SK-N-SH (cell line): ENCODE data around the gene GDPD4. TPM values are rescaled to one million over a fixed set of nuclear protein-coding genes. Genes with fewer than 3 reads are reported as not detected.

Source experiments
- CTCF ChIA-PET: fragments of 300-600, 350-600 bp; formaldehyde crosslinking; extraction: SDS; loops from one replicate; lab custom pipeline; 2021; lab: Yijun Ruan, JAX
- POLR2A ChIA-PET: fragments of 350-600 bp; sonication (Branson Sonifier 250); formaldehyde crosslinking; extraction: SDS; loops from one replicate; lab custom pipeline; 2020; ENCODE audit warnings: antibody characterized with exemption, inconsistent platforms; lab: Yijun Ruan, JAX
- DNase-seq: peaks from one replicate; pipeline ENCODE4 v3.0.0; 2012
- H2AFZ ChIP-seq: fragments of 200-600 bp; sonication (generic); 2 replicates; pipeline ENCODE4 v1.8.1; 2016; ENCODE audit warnings: antibody characterized with exemption, mild to moderate bottlenecking, low read depth
- H3F3A ChIP-seq: fragments of 200-600 bp; sonication (generic); replicated peaks from 2 replicates; pipeline ENCODE3; 2016; ENCODE audit warnings: antibody characterized with exemption, mild to moderate bottlenecking; ENCODE audit not compliant: insufficient read depth
- H3K27ac ChIP-seq, 2 experiments: fragments of 200-500 bp in 1 of 2; fragments of 200-600 bp in 1 of 2; sonication (Bioruptor generic) in 1 of 2; sonication (generic), shearing (Covaris generic) in 1 of 2; 2 replicates each; pipeline versions ENCODE4 v1.5.1 to v1.6.1; 2014 to 2016; ENCODE audit warnings: low read depth in 2 of 2, inconsistent platforms in 1 of 2, low read length in 1 of 2, mild to moderate bottlenecking in 1 of 2, mixed read lengths in 1 of 2
- H3K27me3 ChIP-seq: fragments of 200-600 bp; sonication (generic), shearing (Covaris generic); 2 replicates; pipeline ENCODE4 v1.6.1; 2016; ENCODE audit warnings: mixed run types; ENCODE audit not compliant: insufficient read depth
- H3K36me3 ChIP-seq, 2 experiments: fragments of 200-500 bp in 1 of 2; fragments of 200-600 bp in 1 of 2; sonication (Bioruptor generic) in 1 of 2; sonication (generic) in 1 of 2; replicated peaks in 1 of 2; 2 replicates each; pipeline versions ENCODE3 to v1.5.1; 2014 to 2016; ENCODE audit warnings: low read length in 1 of 2, mild to moderate bottlenecking in 1 of 2; ENCODE audit not compliant: insufficient read depth in 2 of 2, control insufficient read depth in 1 of 2
- H3K4me1 ChIP-seq, 2 experiments: fragments of 200-500 bp in 1 of 2; fragments of 200-600 bp in 1 of 2; sonication (Bioruptor generic) in 1 of 2; sonication (generic), shearing (Covaris generic) in 1 of 2; 2 replicates each; pipeline versions ENCODE4 v1.5.1 to v1.6.1; 2014 to 2016; ENCODE audit warnings: low read depth in 1 of 2, low read length in 1 of 2, mixed run types in 1 of 2; ENCODE audit not compliant: insufficient read depth in 2 of 2, control insufficient read depth in 1 of 2
- H3K4me2 ChIP-seq: fragments of 200-600 bp; sonication (generic), shearing (Covaris generic); 2 replicates; pipeline ENCODE4 v1.6.1; 2017; ENCODE audit warnings: mixed run types
- H3K4me3 ChIP-seq, 2 experiments: fragments of 200-500 bp in 1 of 2; fragments of 200-600 bp in 1 of 2; sonication (Bioruptor generic) in 1 of 2; sonication (generic), shearing (Covaris generic) in 1 of 2; 2 replicates each; pipeline versions ENCODE4 v1.5.1 to v1.8.1; 2014 to 2016; ENCODE audit warnings: low read depth in 2 of 2, inconsistent platforms in 1 of 2, low read length in 1 of 2, mild to moderate bottlenecking in 1 of 2, mixed read lengths in 1 of 2, moderate library complexity in 1 of 2
- H3K79me2 ChIP-seq: fragments of 200-600 bp; sonication (generic); 2 replicates; pipeline ENCODE4 v1.8.1; 2017; ENCODE audit warnings: mild to moderate bottlenecking; ENCODE audit not compliant: insufficient read depth
- H3K9ac ChIP-seq: fragments of 200-600 bp; sonication (generic); 2 replicates; pipeline ENCODE4 v1.6.1; 2017; ENCODE audit warnings: mixed run types
- H3K9me2 ChIP-seq: fragments of 200-600 bp; sonication (generic); 2 replicates; pipeline ENCODE4 v1.6.1; 2017; ENCODE audit warnings: mixed run types
- H3K9me3 ChIP-seq: fragments of 200-600 bp; sonication (generic); 2 replicates; pipeline ENCODE4 v1.6.1; 2017; ENCODE audit warnings: mixed run types, mild to moderate bottlenecking, moderate library complexity
- H4K20me1 ChIP-seq: fragments of 200-600 bp; sonication (generic); 2 replicates; pipeline ENCODE4 v1.6.1; 2017; ENCODE audit warnings: mild to moderate bottlenecking, mixed run types; ENCODE audit not compliant: insufficient read depth
- CHD2 ChIP-seq: fragments of 150-350 bp; IDR thresholded peaks from 2 replicates; pipeline ENCODE4 v1.6.1; 2018; ENCODE audit warnings: low read length; ENCODE audit not compliant: partially characterized antibody
- ELF1 ChIP-seq: IDR thresholded peaks from 2 replicates; pipeline ENCODE4 v1.4.0; 2012
- EZH2phosphoT487 ChIP-seq: fragments of 200-600 bp; sonication (generic); IDR thresholded peaks from 2 replicates; pipeline ENCODE4 v1.6.1; 2017; ENCODE audit warnings: low read depth, mixed run types, mild to moderate bottlenecking, antibody characterized with exemption, moderate library complexity, borderline replicate concordance
- FOSL2 ChIP-seq: IDR thresholded peaks from 2 replicates; pipeline ENCODE4 v1.4.0; 2012; ENCODE audit warnings: low read depth, mild to moderate bottlenecking, moderate library complexity, borderline replicate concordance
- GABPA ChIP-seq: IDR thresholded peaks from 2 replicates; pipeline ENCODE4 v1.4.0; 2012; ENCODE audit warnings: low read depth, mild to moderate bottlenecking
- GATA2 ChIP-seq: sonication (generic); formaldehyde crosslinking; IDR thresholded peaks from 2 replicates; pipeline ENCODE4 v1.5.0; 2020; ENCODE audit warnings: mild to moderate bottlenecking, missing genetic modification reagents
- JUND ChIP-seq: IDR thresholded peaks from 2 replicates; pipeline ENCODE4 v1.4.0; 2012
- MEF2A ChIP-seq: IDR thresholded peaks from 2 replicates; pipeline ENCODE4 v1.4.0; 2012; ENCODE audit warnings: low read depth, borderline replicate concordance
- MXI1 ChIP-seq: IDR thresholded peaks from 2 replicates; pipeline ENCODE4 v1.6.1; 2012; ENCODE audit warnings: mild to moderate bottlenecking, low read depth, low read length, improper control_type of control experiment
- NRF1 ChIP-seq: IDR thresholded peaks from 2 replicates; pipeline ENCODE4 v1.6.1; 2012; ENCODE audit warnings: low read depth, mild to moderate bottlenecking, low read length
- POLR2AphosphoS5 ChIP-seq: IDR thresholded peaks from 2 replicates; pipeline ENCODE4 v1.6.1; 2012; ENCODE audit warnings: low read depth, low read length
- RFX5 ChIP-seq: IDR thresholded peaks from 2 replicates; pipeline ENCODE4 v1.6.1; 2012; ENCODE audit warnings: mild to moderate bottlenecking, improper control_type of control experiment, low read length
- SIN3A ChIP-seq: IDR thresholded peaks from 2 replicates; pipeline ENCODE4 v1.6.1; 2012; ENCODE audit warnings: low read depth, mild to moderate bottlenecking, low read length, moderate library complexity, borderline replicate concordance
- TAF1 ChIP-seq: IDR thresholded peaks from 2 replicates; pipeline ENCODE4 v1.6.1; 2012; ENCODE audit warnings: low read depth, mild to moderate bottlenecking, low read length, moderate library complexity, borderline replicate concordance
- TCF12 ChIP-seq: IDR thresholded peaks from 2 replicates; pipeline ENCODE4 v1.4.0; 2012
- TEAD4 ChIP-seq: IDR thresholded peaks from 2 replicates; pipeline ENCODE4 v1.4.0; 2012; ENCODE audit warnings: mild to moderate bottlenecking, borderline replicate concordance; ENCODE audit not compliant: insufficient read depth
- YY1 ChIP-seq: IDR thresholded peaks from 2 replicates; pipeline ENCODE4 v1.4.0; 2012; ENCODE audit warnings: low read depth, mild to moderate bottlenecking
- WGBS: methylation state at CpG from one replicate; pipeline ENCODE4 v1.1.6; 2017; ENCODE audit warnings: low lambda C conversion rate; 5-methylcytosine and 5-hydroxymethylcytosine counted together
- polyA plus RNA-seq, 3 experiments: library from polyadenylated mRNA; depleted of rRNA; stranded (reverse); fragments of >200 nt; gene quantifications; 2 replicates each; pipeline ENCODE4 v1.2.3, GENCODE V29; 2012
- TF ChIP-seq, protein P1 (sequence below): fragments of 150-350 bp; IDR thresholded peaks from 2 replicates; pipeline ENCODE4 v1.6.1; 2017; ENCODE audit warnings: antibody characterized with exemption, low read length, low read depth, borderline replicate concordance
- TF ChIP-seq, protein P2 (sequence below): fragments of 150-350 bp; IDR thresholded peaks from 2 replicates; pipeline ENCODE4 v1.6.1; 2016; ENCODE audit warnings: mild to moderate bottlenecking, low read depth, low read length
- TF ChIP-seq, protein P3 (sequence below): IDR thresholded peaks from 2 replicates; pipeline ENCODE4 v1.4.0; 2012; ENCODE audit warnings: low read depth
- TF ChIP-seq, protein P4 (sequence below): IDR thresholded peaks from 2 replicates; pipeline ENCODE4; 2012

GDPD4 gene
- polyA plus RNA-seq, 1 of the 3 experiments (the other 2 are of a cell fraction), result not detected

DNA sequence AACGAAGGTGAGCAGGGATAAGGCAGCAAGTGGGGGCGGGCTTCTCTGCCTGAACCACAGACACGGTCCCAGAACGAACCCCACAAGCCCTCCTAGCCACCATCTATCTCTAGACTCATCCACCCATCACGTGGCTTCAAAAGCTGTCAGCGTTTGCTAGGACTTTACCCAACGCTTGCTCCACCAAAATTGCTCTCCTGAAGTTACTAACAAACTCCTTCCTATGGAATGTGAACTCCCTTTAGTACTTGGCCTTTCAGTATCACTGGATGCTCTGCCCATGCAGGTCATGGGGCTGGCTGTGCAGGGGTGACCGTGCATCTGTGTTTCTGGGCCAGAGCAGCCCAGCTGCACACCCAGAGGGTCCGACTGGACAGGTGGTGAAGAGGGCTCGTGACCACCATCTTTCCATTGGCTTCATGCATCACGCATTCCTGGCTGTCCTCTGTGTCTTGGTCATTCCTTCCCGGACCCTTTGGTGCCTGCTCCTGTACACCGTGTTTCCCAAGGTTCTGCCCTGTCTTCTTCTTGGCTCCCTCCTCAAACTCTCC, 88.4 kb downstream of the GDPD4 start:
- Histone ChIP-seq H3K36me3 (no peaks in the 10 kb centered on the region), H3K9me3 (no peaks in the 10 kb centered on the region), H3K4me2 (no peak overlapping the region), H3K27me3 (no peaks in the 10 kb centered on the region), H3F3A (no peaks in the 10 kb centered on the region), H2AFZ (no peak overlapping the region), H3K79me2 (no peaks in the 10 kb centered on the region), H3K9ac (no peak overlapping the region), H3K4me1 (no peaks in the 10 kb centered on the region), H3K9me2 (no peaks in the 10 kb centered on the region), H4K20me1 (no peaks in the 10 kb centered on the region), H3K4me3 (no peak overlapping the region), H3K27ac (no peak overlapping the region)
- ChIA-PET CTCF (interaction anchor here (1.0 to 1.4 kb wide), 2 partner anchors 18 to 100 kb away, joined by 3 to 6 read pairs; no protein-coding TSS in a partner anchor), POLR2A (no interaction called here)
- no peak for DNase-seq
- no peak for TF ChIP-seq TCF12
- no peak for TF ChIP-seq GATA2 (CRISPR knock-in tag)
- no peak for TF ChIP-seq GABPA
- no peak for TF ChIP-seq SIN3A
- TF ChIP-seq, protein P1, sequence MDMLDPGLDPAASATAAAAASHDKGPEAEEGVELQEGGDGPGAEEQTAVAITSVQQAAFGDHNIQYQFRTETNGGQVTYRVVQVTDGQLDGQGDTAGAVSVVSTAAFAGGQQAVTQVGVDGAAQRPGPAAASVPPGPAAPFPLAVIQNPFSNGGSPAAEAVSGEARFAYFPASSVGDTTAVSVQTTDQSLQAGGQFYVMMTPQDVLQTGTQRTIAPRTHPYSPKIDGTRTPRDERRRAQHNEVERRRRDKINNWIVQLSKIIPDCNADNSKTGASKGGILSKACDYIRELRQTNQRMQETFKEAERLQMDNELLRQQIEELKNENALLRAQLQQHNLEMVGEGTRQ, result no peak
- TF ChIP-seq JUND, result no peak
- no peak for TF ChIP-seq TAF1
- no peak for TF ChIP-seq TEAD4
- TF ChIP-seq CHD2, result no peak
- no peak for TF ChIP-seq YY1
- no peak for TF ChIP-seq MXI1
- no peak for TF ChIP-seq MEF2A
- TF ChIP-seq, protein P2, sequence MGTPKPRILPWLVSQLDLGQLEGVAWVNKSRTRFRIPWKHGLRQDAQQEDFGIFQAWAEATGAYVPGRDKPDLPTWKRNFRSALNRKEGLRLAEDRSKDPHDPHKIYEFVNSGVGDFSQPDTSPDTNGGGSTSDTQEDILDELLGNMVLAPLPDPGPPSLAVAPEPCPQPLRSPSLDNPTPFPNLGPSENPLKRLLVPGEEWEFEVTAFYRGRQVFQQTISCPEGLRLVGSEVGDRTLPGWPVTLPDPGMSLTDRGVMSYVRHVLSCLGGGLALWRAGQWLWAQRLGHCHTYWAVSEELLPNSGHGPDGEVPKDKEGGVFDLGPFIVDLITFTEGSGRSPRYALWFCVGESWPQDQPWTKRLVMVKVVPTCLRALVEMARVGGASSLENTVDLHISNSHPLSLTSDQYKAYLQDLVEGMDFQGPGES, result no peak
- no peak for TF ChIP-seq EZH2phosphoT487
- TF ChIP-seq NRF1, result no peak
- no peak for TF ChIP-seq RFX5
- WGBS, result 57% methylated on average over 11 of the region's 13 CpGs

DNA sequence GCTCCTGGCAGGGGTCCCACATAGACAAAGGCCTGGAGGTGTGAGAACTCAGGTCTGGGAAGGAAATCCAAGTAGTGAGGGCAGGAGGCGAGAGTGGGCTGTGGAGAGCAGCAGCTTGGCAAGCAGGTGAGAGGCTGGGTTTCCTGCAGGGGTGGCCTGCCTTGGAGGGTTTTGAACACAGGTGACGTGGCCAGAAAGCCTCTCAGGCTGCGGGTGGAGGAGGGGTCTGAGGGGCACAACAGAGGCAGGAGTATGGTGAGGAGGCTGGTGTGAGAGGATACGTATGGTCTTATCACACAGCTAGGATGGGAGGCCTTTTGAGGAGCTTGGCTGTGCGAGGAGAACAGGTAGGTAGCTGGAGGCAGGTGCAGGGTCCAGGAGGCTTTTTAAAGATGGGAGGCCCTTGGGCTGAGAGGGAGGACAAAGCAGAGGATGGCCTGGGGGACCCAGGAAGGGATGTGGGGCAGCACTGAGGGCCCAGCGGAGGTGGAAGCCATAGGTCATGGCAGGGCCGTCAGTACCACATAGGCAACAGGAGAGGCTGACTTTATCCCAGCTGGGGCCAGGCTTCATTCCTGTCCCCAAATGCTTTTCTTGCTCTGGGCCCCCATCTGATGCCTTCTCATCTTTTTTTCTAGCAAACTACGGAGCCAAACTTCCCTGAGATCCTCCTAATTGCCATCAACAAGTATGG, 89.0 kb downstream of the GDPD4 start:
- Histone ChIP-seq H3K9me3 (no peaks in the 10 kb centered on the region), H3K4me3 (no peak overlapping the region), H3K9me2 (no peaks in the 10 kb centered on the region), H3K36me3 (no peaks in the 10 kb centered on the region), H3F3A (no peaks in the 10 kb centered on the region), H3K79me2 (no peaks in the 10 kb centered on the region), H3K9ac (no peak overlapping the region), H3K4me2 (no peak overlapping the region), H4K20me1 (no peaks in the 10 kb centered on the region), H3K27me3 (no peaks in the 10 kb centered on the region), H2AFZ (no peak overlapping the region), H3K27ac (no peak overlapping the region), H3K4me1 (no peaks in the 10 kb centered on the region)
- ChIA-PET CTCF (interaction anchor here (1.0 to 1.4 kb wide), 3 partner anchors 17 to 99 kb away, joined by 3 to 6 read pairs (median 5); no protein-coding TSS in a partner anchor), POLR2A (no interaction called here)
- no peak for DNase-seq
- WGBS, result 74% methylated on average over 8 of the region's 8 CpGs
- TF ChIP-seq POLR2AphosphoS5 (no peak), EZH2phosphoT487 (no peak), ELF1 (no peak), TEAD4 (no peak), TAF1 (no peak), CHD2 (no peak), FOSL2 (no peak), GATA2 (CRISPR knock-in tag) (no peak), SIN3A (no peak), GABPA (no peak)
- TF ChIP-seq, protein P1, result no peak
- TF ChIP-seq, protein P3, sequence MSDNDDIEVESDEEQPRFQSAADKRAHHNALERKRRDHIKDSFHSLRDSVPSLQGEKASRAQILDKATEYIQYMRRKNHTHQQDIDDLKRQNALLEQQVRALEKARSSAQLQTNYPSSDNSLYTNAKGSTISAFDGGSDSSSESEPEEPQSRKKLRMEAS, result no peak
- TF ChIP-seq, protein P2, result no peak
- TF ChIP-seq, protein P4, sequence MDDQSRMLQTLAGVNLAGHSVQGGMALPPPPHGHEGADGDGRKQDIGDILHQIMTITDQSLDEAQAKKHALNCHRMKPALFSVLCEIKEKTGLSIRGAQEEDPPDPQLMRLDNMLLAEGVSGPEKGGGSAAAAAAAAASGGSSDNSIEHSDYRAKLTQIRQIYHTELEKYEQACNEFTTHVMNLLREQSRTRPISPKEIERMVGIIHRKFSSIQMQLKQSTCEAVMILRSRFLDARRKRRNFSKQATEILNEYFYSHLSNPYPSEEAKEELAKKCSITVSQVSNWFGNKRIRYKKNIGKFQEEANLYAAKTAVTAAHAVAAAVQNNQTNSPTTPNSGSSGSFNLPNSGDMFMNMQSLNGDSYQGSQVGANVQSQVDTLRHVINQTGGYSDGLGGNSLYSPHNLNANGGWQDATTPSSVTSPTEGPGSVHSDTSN, result no peak
